Type B pancreatic cell (in vitro differentiated cells): Measurements from ENCODE around the gene SLC44A1. TPM values are rescaled to one million over a fixed set of nuclear protein-coding genes. Genes with fewer than 3 reads are reported as not detected.

Experiments
- DNase-seq: peaks from one replicate; pipeline ENCODE4 v3.0.0; 2021; ENCODE audit warnings: mixed read lengths; ENCODE audit not compliant: unreplicated experiment; ENCODE audit errors: extremely low spot score
- H3K27ac Mint-ChIP-seq: 2 replicates; pipeline ENCODE4 v1.8.0; 2021; ENCODE audit warnings: mild to moderate bottlenecking, mixed read lengths
- H3K27me3 Mint-ChIP-seq: 2 replicates; pipeline ENCODE4 v1.8.0; 2021; ENCODE audit warnings: mixed read lengths
- H3K36me3 Mint-ChIP-seq: 2 replicates; pipeline ENCODE4 v1.8.0; 2021; ENCODE audit warnings: mixed read lengths
- H3K4me1 Mint-ChIP-seq: one replicate; pipeline ENCODE4 v1.8.0; 2021; ENCODE audit warnings: mixed read lengths; ENCODE audit not compliant: unreplicated experiment
- H3K4me3 Mint-ChIP-seq: 2 replicates; pipeline ENCODE4 v1.8.0; 2021; ENCODE audit warnings: mild to moderate bottlenecking, mixed read lengths
- H3K9me3 Mint-ChIP-seq: 2 replicates; pipeline ENCODE4 v1.8.0; 2021; ENCODE audit warnings: mixed read lengths
- total RNA-seq: library from RNA; stranded (reverse); gene quantifications from 2 replicates; pipeline ENCODE4 v1.2.1, GENCODE V29; 2021; ENCODE audit warnings: low replicate concordance
- TF ChIP-seq, protein P1 (sequence below): fragments of 200-600 bp; sonication (generic); conservative IDR thresholded peaks from 2 replicates; pipeline ENCODE4 v1.5.0; 2021; ENCODE audit warnings: antibody characterized with exemption, mild to moderate bottlenecking

The SLC44A1 gene
- total RNA-seq, 1 donor from 2014 or later: 47.2 TPM

DNA sequence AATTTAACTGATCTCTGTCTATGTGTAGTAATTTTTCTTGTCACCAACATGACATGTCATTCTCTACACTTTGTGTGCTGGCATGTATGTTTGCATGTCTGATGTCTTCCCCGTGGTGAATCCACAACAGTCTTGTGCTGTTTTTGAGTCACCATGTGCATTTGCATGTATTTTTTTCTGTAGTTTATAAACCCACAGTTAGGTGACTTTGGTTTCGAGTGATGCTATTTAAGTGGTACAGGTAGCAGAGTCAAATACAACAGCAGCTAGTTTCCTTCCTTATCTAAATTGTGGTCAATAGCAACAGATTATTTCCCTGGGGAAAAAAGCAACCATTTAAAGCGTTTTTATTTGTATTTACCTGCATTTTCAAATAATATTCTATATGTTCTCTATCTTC is 113.5 kb downstream of the SLC44A1 start:
- no peak for DNase-seq
- Mint-ChIP-seq H3K27me3 (no peaks in the 10 kb centered on the region), H3K4me1 (peaks cover 5% of the 10 kb centered on the region), H3K27ac (no peak overlapping the region), H3K9me3 (no peaks in the 10 kb centered on the region), H3K36me3 (peaks cover 18% of the 10 kb centered on the region), H3K4me3 (no peak overlapping the region)
- TF ChIP-seq, protein P1, sequence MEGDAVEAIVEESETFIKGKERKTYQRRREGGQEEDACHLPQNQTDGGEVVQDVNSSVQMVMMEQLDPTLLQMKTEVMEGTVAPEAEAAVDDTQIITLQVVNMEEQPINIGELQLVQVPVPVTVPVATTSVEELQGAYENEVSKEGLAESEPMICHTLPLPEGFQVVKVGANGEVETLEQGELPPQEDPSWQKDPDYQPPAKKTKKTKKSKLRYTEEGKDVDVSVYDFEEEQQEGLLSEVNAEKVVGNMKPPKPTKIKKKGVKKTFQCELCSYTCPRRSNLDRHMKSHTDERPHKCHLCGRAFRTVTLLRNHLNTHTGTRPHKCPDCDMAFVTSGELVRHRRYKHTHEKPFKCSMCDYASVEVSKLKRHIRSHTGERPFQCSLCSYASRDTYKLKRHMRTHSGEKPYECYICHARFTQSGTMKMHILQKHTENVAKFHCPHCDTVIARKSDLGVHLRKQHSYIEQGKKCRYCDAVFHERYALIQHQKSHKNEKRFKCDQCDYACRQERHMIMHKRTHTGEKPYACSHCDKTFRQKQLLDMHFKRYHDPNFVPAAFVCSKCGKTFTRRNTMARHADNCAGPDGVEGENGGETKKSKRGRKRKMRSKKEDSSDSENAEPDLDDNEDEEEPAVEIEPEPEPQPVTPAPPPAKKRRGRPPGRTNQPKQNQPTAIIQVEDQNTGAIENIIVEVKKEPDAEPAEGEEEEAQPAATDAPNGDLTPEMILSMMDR: no peak

- Mint-ChIP-seq H3K27ac (no peak overlapping the region), H3K4me3 (no peak overlapping the region), H3K4me1 (no peaks in the 10 kb centered on the region), H3K36me3 (peaks cover 13% of the 10 kb centered on the region), H3K9me3 (no peaks in the 10 kb centered on the region), H3K27me3 (no peaks in the 10 kb centered on the region)
- no peak for DNase-seq
- TF ChIP-seq, protein P1: no peak
Measured at GRCh38 chr9:105359892-105360291, 115.4 kb downstream of the SLC44A1 start.

- DNase-seq: no peak
- no peak overlapping the region for H3K4me3 Mint-ChIP-seq
- H3K4me1 Mint-ChIP-seq: no peaks in the 10 kb centered on the region
- peaks cover 13% of the 10 kb centered on the region for H3K36me3 Mint-ChIP-seq
- no peaks in the 10 kb centered on the region for H3K27me3 Mint-ChIP-seq
- H3K9me3 Mint-ChIP-seq: no peaks in the 10 kb centered on the region
- TF ChIP-seq, protein P1: no peak
- no peak overlapping the region for H3K27ac Mint-ChIP-seq
Measured at GRCh38 chr9:105360344-105360743, 115.9 kb downstream of the SLC44A1 start.

DNA sequence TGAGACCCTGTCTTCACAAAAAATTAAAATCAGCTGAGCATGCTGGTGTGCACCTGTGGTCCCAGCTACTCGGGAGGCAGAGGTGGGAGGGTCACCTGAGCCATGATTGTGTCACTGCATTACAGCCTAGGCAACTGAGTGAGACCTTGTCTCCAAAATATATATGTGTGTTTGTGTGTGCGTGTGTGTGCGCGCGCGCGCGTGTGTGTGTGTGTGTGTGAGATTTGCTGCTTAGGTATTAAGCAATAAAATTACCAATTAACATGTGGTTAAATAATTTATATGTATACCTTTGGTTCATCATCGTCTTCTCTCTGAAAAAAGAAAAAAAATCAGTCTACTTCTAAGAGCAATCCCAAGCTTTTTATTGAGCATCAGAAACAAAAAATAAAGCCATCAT is 117.4 kb downstream of the SLC44A1 start:
- Mint-ChIP-seq H3K36me3 (peaks cover 13% of the 10 kb centered on the region), H3K27me3 (no peaks in the 10 kb centered on the region), H3K27ac (no peak overlapping the region), H3K4me1 (no peaks in the 10 kb centered on the region), H3K4me3 (no peak overlapping the region), H3K9me3 (no peaks in the 10 kb centered on the region)
- no peak for DNase-seq
- TF ChIP-seq, protein P1: no peak

DNA sequence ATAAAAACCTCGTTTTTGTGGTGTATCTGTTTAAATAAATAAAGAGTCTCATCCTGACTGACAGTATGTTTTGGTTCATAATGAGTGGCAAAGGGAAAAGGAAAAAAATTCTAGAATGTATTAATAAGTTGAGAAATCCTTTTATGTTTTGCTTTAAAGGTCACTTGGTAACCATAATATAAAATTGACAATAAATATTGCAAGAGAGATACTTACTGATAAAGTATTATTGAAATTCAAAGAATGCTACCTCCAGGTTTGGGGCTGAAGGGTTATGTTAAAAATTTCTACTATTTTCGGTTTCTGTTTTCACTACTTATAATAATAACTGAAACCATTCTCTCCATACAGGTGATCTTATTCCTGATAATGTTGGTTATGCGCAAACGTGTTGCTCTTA is 118.0 kb downstream of the SLC44A1 start:
- DNase-seq: no peak
- Mint-ChIP-seq H3K9me3 (no peaks in the 10 kb centered on the region), H3K27ac (no peak overlapping the region), H3K4me1 (no peaks in the 10 kb centered on the region), H3K36me3 (peaks cover 13% of the 10 kb centered on the region), H3K27me3 (no peaks in the 10 kb centered on the region), H3K4me3 (no peak overlapping the region)
- TF ChIP-seq, protein P1: no peak

GRCh38 chr9:105363837-105364236 is 119.4 kb downstream of the SLC44A1 start:
- Mint-ChIP-seq H3K4me1 (no peaks in the 10 kb centered on the region), H3K9me3 (no peaks in the 10 kb centered on the region)

More at GRCh38 chr9:105363837-105364236, 119.4 kb downstream of the SLC44A1 start:
- no peak overlapping the region for H3K27ac Mint-ChIP-seq
- H3K27me3 Mint-ChIP-seq: no peaks in the 10 kb centered on the region
- DNase-seq: no peak
- H3K4me3 Mint-ChIP-seq: no peak overlapping the region
- H3K36me3 Mint-ChIP-seq: peaks cover 9% of the 10 kb centered on the region
- TF ChIP-seq, protein P1: no peak
